Vagina (tissue), 2 donors: ENCODE results near the gene TAS2R46. TPM values are rescaled to one million over a fixed set of nuclear protein-coding genes. Genes with fewer than 3 reads are reported as not detected.
"Not testable (repeated sequence)": the region's sequence is repeated elsewhere in the genome, so short reads cannot be mapped to it uniquely, and the experiment has no call there.

Source experiments
- DNase-seq, 2 donors: peaks; one replicate each; pipeline ENCODE4 v3.0.0-alpha.2; 2017; ENCODE audit errors: extremely low spot score in 2 of 2
- H3K27ac ChIP-seq: fragments of 200-600 bp; sonication (generic); one replicate; pipeline ENCODE4 v1.5.1; 2019
- H3K27me3 ChIP-seq: fragments of 200-600 bp; sonication (generic); one replicate; pipeline ENCODE4 v1.5.1; 2019
- H3K36me3 ChIP-seq, 2 donors: fragments of 200-600 bp; sonication (generic); one replicate each; pipeline ENCODE4 v1.5.1; 2017 to 2019
- H3K4me1 ChIP-seq: fragments of 200-600 bp; sonication (generic); one replicate; pipeline ENCODE4 v1.5.1; 2019
- H3K4me3 ChIP-seq, 2 donors: fragments of 200-600 bp; sonication (generic); 1 replicate in 1 of 2; 2 replicates in 1 of 2; pipeline ENCODE4 v1.5.1; 2016 to 2019
- H3K9me3 ChIP-seq: fragments of 200-600 bp; sonication (generic); one replicate; pipeline ENCODE4 v1.5.1; 2019
- CTCF ChIP-seq, 3 experiments: fragments of 450-650 bp in 2 of 3; fragments of 200-600 bp in 1 of 3; sonication (generic) in 1 of 3; IDR thresholded peaks; one replicate each; pipeline ENCODE4 v1.5.1; 2017 to 2019; ENCODE audit warnings: antibody characterized with exemption in 3 of 3, mild to moderate bottlenecking in 2 of 3, moderate library complexity in 2 of 3
- POLR2A ChIP-seq, 2 donors: fragments of 450-650 bp; IDR thresholded peaks; one replicate each; pipeline ENCODE4 v1.6.1; 2017; ENCODE audit warnings: antibody characterized with exemption in 2 of 2, mild to moderate bottlenecking in 2 of 2, moderate library complexity in 2 of 2
- POLR2AphosphoS5 ChIP-seq, 2 donors: sonication (generic); formaldehyde crosslinking; IDR thresholded peaks; one replicate each; pipeline ENCODE4 v1.9.0; 2017; ENCODE audit warnings: antibody characterized with exemption in 2 of 2, mild to moderate bottlenecking in 2 of 2, low read depth in 1 of 2; ENCODE audit not compliant: insufficient read depth in 1 of 2
- intact Hi-C: fragments of 100-400 bp; cut with DNase I; formaldehyde crosslinking; loops from one replicate; pipeline ENCODE4 v1.15.1; 2023
- total RNA-seq: library from RNA; depleted of rRNA; stranded (reverse); fragments of >200 nt; gene quantifications from one replicate; pipeline ENCODE4 v1.2.3, GENCODE V29; 2016

The TAS2R46 gene
- 2.0 TPM for total RNA-seq

- intact Hi-C loops, H3K27me3 ChIP-seq, H3K4me1 ChIP-seq, DNase-seq, H3K4me3 ChIP-seq, H3K27ac ChIP-seq, H3K36me3 ChIP-seq, H3K9me3 ChIP-seq: not testable (repeated sequence)
These were observed at the start of gene TAS2R46 for GRCh38 chr12:11062194-11062593. Gene TAS2R46, minus strand, starts transcription at chr12:11062294. Its CDS starts 0 bp downstream, at chr12:11062294.

- H3K36me3 ChIP-seq, H3K27me3 ChIP-seq, H3K27ac ChIP-seq, H3K9me3 ChIP-seq, intact Hi-C loops, DNase-seq, H3K4me1 ChIP-seq, H3K4me3 ChIP-seq: not testable (repeated sequence)
These were observed 49.1 kb upstream of the TAS2R46 start for GRCh38 chr12:11111213-11111612.

- intact Hi-C loops = no loop called here
These were observed 46.8 kb upstream of the TAS2R46 start for GRCh38 chr12:11108862-11109261.

GRCh38 chr12:11107719-11108118, 45.6 kb upstream of the TAS2R46 start:
- TF ChIP-seq POLR2AphosphoS5 (IDR thresholded peaks at IDR 0.05; ENCODE audit: insufficient read depth in 1 of 2, low read depth in 1 of 2) (no peak), POLR2A (IDR thresholded peaks at IDR 0.05) (no peak), CTCF (IDR thresholded peaks at IDR 0.05) (no peak)
- Histone ChIP-seq H3K27ac (no peak overlapping the region), H3K4me1 (no peaks in the 10 kb centered on the region), H3K9me3 (no peaks in the 10 kb centered on the region), H3K4me3 (no peak overlapping the region), H3K36me3 (peaks cover 0 to 5% of the 10 kb centered on the region in 2 donors), H3K27me3 (no peaks in the 10 kb centered on the region)
- intact Hi-C loops = no loop called here
- DNase-seq = no peak

More at GRCh38 chr12:11108862-11109261, 46.8 kb upstream of the TAS2R46 start:
- TF ChIP-seq POLR2A (IDR thresholded peaks at IDR 0.05) (no peak), CTCF (IDR thresholded peaks at IDR 0.05) (no peak), POLR2AphosphoS5 (IDR thresholded peaks at IDR 0.05; ENCODE audit: insufficient read depth in 1 of 2, low read depth in 1 of 2) (no peak)
- Histone ChIP-seq H3K27ac (no peak overlapping the region), H3K9me3 (no peaks in the 10 kb centered on the region), H3K4me3 (no peak overlapping the region), H3K4me1 (no peaks in the 10 kb centered on the region), H3K36me3 (peaks cover 0 to 5% of the 10 kb centered on the region in 2 donors), H3K27me3 (no peaks in the 10 kb centered on the region)
- DNase-seq = no peak

GRCh38 chr12:11106288-11106687, 44.2 kb upstream of the TAS2R46 start:
- H3K27ac ChIP-seq = no peak overlapping the region
- H3K27me3 ChIP-seq = no peaks in the 10 kb centered on the region
- peaks cover 0 to 6% of the 10 kb centered on the region in 2 donors for H3K36me3 ChIP-seq
- DNase-seq = no peak
- no peak overlapping the region for H3K4me3 ChIP-seq
- TF ChIP-seq POLR2AphosphoS5 (IDR thresholded peaks at IDR 0.05; ENCODE audit: insufficient read depth in 1 of 2, low read depth in 1 of 2) = no peak
- TF ChIP-seq CTCF (IDR thresholded peaks at IDR 0.05) = no peak
- no peak for TF ChIP-seq POLR2A (IDR thresholded peaks at IDR 0.05)
- H3K4me1 ChIP-seq = no peaks in the 10 kb centered on the region
- intact Hi-C loops = no loop called here
- H3K9me3 ChIP-seq = no peaks in the 10 kb centered on the region

- no peaks in the 10 kb centered on the region for H3K9me3 ChIP-seq
- no peak for DNase-seq
- no peak for TF ChIP-seq POLR2AphosphoS5 (IDR thresholded peaks at IDR 0.05; ENCODE audit: insufficient read depth in 1 of 2, low read depth in 1 of 2)
- no peak for TF ChIP-seq CTCF (IDR thresholded peaks at IDR 0.05)
- TF ChIP-seq POLR2A (IDR thresholded peaks at IDR 0.05) = no peak
- H3K36me3 ChIP-seq = peaks cover 0 to 8% of the 10 kb centered on the region in 2 donors
- intact Hi-C loops = no loop called here
- no peaks in the 10 kb centered on the region for H3K4me1 ChIP-seq
- no peak overlapping the region for H3K4me3 ChIP-seq
- no peak overlapping the region for H3K27ac ChIP-seq
- no peaks in the 10 kb centered on the region for H3K27me3 ChIP-seq
These were observed 43.5 kb upstream of the TAS2R46 start for GRCh38 chr12:11105546-11105945.

GRCh38 chr12:11094910-11095309, 32.8 kb upstream of the TAS2R46 start:
- H3K27me3 ChIP-seq, H3K4me3 ChIP-seq, DNase-seq, H3K36me3 ChIP-seq, intact Hi-C loops, H3K9me3 ChIP-seq, H3K27ac ChIP-seq, H3K4me1 ChIP-seq: not testable (repeated sequence)
